ENCODE results near the gene NSF.
"Not testable (repeated sequence)": the region's sequence is repeated elsewhere in the genome, so short reads cannot be mapped to it uniquely, and the experiment has no call there.

The NSF gene

DNA sequence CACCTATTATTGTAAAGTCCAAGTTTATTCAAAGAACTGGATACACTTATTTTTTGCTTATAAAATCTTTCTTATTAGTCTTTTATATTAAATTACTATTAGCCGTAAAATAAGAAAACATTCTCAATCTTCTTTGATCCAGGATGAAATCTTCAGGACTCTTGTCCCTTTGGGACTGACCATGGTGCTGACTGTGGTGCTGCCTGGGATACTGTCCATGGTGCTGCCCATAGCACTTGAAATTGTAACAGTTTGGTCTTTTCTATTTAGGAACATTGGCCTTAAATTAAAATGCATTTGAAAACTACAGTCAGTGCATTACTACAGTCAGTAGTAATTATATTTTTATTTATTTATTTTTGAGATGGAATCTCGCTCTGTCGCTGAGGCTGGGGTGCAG is 41.7 kb downstream of the NSF start:
- not testable (repeated sequence) for DNase-seq

DNA sequence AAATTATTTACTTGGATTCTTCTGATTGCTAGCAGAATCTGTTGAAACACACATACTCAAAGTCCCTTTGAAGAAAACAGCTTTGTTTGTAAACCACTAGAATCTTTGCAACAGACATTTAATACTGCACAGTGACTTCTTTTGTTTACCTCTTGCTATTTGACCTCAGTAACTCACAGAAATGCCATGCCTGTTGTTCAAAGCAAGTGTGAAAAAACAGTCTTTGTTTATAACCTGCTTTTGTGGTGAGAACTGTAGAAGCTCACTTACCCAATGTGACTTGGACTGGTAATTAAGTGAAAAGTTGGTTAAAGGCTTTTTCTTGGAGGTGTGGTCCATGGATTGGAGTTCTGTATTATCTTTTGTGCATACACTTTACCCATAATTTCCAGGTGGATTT is 44.4 kb downstream of the NSF start:
- DNase-seq: not testable (repeated sequence)

DNA sequence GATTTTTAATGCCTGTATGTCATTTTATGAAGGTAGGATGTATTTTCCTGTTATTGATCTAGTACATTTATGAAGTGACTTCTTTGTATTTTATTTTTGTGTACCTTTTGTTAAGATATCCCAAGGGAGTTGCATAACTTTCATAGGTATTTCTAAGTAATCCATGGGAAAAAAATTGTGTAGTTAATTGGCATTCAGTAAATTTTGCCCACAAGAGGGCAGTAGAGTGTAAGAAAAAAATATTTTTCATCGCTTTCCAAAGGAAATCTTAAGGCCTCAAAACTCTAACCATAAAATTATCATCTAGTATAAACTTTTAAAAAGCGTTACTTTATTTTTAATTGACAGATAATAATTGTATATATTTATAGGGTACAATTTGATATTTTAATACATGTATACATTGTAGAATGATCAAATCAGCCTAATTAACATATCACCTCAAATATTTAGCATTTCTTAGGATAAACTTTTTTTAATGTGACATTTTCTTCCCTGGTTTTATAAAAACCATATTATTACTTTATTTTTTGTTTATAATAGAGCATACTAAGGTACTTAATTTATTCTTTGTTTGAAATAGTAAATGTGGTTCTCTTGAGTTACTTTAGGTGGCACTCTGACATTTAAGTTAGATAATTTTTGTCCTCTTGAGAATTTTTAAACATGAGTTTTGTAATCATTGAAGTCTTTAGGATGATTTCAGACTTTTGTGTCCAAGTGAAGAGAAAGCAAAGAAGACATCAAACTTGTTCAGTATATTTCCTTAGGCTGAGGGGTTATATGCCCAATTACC is 51.6 kb downstream of the NSF start:
- not testable (repeated sequence) for DNase-seq

DNA sequence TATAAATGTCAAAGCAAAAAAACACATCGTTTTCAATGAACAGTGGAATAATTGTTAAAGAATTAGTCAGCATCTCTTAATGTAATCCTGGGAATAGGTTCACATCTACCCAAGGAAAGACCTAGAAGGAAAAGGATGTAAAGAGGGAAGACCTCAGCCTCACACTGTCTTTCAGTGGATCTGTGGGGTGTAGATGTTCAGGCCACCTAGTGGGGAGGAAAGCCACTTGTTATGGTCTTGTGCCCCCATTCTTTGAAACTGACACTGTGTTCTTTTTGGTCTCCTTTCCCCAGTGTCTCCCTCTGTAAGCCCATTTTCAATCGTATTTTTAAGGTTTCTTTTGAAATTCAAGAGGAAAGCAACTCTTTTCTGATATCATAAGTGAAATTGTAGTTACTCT is 56.8 kb downstream of the NSF start:
- not testable (repeated sequence) for DNase-seq

DNA sequence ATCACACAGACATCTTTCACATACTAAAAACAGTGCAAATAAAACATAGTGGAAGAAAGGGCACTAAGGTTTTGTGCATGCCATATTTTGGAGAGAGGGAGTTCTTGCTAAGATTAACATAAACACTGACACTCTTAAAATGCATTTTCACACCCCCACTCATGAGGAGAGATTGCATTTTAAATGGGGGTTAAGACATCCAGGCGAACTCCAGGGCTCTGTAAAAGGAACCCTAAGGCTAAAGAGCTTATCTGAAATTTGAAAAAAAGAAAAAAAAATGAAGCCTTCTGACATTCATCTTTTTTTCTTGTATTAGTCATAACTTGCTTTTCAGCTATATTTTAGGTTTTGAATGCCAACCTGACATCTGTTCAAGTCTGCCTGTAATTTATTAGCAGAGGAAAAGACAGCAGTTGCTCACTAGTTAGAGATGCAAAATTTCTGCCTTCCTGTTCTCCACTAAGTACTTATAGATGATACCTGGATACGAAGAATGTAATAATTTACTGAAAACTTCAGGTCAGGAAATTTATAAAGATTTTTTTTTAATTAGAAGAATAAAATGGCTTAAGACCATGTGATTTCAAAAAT is 57.3 kb downstream of the NSF start:
- not testable (repeated sequence) for DNase-seq

DNA sequence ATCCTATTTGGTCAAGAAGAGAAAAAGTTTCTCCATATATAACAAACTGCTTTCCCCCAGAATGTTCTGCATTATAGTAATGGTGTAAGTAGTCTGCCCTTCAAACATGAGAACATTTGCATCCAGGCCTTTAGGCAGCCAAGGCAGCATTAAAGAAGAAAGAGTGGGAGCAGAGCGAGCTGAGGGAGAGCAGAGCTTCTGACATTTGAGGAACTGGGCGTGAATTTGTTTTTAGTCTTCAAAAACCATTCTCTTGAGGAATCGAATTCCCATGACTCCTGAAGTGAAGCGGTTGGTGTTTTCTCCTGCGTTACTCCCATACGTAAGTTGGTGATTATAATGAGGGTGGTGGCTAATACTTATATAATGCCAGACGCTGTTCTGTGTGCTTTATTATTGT is 58.8 kb downstream of the NSF start:
- not testable (repeated sequence) for DNase-seq

DNA sequence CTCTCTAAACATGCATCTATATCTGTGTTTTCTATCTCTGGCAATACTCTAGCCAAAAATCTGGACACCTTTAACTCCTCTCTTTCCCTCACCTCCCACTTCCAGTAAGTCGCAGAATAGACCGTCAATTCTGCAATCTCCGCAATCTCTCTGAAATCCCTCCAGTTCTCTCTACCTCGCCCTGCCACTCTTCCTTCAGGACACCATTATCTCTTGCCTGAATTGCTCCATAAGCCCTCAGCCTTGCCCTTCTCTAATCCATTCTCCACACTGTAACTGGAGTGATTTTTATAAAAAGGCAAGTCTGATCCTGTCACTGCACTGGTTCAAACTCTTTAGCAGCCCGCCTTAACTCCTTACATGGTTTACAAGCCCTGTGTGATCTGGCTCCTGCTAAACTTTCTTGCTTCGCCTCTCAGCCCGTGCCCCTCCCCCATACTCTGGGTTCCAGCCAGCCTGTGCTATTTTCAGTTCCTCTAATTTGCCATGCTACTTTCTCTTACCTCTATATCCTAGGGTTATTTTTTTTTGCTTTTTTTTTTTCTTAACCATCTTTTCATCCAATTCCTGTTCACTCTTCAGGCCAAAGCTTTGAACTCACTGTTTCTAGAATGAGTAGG is 61.7 kb downstream of the NSF start:
- not testable (repeated sequence) for DNase-seq

DNA sequence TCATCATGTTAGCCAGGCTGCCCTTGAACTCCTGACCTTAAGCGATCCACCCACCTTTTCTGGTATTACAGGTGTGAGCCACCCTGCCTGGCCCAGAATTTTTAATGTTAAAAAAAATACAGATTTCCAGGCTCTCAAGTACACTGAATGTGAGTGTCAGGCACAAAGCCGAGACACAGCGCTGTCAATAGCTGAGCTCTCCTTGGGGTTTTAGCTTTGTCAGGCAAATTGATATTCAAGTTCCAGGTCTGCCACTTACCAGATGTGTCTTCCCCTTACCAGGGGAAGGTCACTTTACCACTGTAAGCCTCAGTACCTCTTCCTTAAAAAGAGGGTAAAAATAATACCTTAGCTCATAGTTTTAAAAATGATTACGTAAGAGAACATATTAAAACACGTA is 67.8 kb downstream of the NSF start:
- not testable (repeated sequence) for DNase-seq

DNA sequence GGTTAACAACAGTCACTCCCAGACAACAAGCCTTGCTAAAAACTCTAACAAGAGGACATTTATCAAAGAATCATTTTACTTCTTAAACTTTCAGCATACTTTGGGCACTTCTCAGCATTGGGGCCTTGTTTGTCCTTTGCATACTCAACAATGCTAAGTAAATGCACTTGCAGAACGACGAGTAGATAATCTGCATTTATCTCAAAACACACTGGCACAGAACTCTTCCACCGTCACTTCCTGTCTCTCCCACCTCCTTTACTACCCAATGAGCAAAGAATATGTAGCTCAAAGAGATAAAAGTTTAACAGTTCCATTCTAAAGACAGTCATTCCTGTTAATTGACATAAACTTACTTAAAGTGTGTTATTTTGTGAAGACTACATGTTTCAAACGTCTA is 69.2 kb downstream of the NSF start:
- not testable (repeated sequence) for DNase-seq

DNA sequence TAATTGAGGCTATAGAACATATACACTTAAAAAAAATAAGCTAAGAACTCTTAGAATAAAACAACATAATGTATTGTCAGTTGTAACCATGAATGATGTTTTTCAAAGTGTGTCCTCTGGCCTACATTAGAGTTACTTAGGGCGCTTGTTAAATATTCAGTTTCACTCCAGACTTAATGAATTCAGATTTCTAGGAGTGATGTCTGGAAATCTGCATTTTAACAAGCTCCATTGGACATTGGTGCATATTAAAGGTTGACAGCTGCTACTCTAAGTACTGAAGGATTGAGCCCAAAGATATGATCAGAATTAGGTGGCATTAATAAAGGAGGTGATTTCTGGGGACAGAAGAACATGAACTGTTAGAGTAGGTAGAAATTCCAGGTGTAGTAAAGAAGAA is 72.7 kb downstream of the NSF start:
- not testable (repeated sequence) for DNase-seq

DNA sequence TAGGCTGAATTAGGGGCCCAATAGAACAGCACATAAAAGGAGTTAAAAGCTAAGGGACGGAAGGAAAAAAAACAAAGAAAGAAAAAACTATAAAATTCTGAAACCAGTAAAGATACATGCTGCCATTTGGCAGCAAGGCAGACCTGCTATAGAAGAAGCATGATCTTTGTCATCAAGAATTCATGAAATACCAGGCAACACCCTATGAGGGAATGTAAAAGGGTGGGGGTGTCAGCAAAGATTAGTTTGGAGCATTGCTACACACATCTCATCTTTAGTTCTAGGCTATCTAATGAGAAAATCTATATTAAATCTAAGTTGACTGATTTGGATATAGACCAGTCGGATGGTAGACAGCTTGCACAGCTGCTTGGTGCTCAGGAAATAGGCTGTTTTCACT is 73.1 kb downstream of the NSF start:
- DNase-seq: not testable (repeated sequence)

DNA sequence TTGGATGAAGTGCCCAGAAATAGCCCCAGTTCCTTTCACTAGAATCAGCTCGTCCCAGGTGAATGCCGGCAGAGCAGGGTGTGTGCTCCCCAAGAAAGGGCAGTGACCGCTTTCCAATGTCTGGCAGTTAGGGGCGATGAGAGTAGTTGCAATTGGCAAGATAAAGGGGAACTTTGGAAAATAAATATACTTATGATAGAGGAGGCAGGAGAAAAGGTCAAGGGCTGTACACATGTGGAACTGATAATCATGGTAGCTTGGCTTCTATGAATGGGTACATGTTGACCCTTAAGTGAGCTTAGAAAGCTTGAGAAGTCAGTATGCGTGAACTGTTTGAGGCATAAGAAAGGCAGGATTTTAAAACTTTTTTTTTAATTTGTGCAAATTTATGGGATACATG is 75.5 kb downstream of the NSF start:
- DNase-seq: not testable (repeated sequence)

DNA sequence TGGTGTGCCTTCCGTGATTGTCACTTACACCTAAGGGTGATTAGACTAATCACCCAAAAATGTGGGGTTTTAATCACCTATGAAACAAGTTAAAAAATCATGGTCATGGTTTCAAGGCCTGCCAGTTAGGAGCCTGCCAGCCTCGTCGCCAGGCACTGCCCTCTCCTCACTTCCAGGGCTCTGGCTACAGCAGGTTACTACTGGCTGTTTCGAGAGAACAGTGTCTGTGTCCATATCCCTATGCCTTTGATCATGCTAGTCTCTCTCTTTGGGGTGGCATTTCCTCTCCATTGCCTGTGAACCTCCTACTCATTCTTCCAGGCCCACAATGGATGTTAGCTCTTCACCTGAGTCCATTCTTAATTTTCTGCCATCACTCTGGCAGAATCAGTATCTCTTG is 80.3 kb downstream of the NSF start:
- not testable (repeated sequence) for DNase-seq

DNA sequence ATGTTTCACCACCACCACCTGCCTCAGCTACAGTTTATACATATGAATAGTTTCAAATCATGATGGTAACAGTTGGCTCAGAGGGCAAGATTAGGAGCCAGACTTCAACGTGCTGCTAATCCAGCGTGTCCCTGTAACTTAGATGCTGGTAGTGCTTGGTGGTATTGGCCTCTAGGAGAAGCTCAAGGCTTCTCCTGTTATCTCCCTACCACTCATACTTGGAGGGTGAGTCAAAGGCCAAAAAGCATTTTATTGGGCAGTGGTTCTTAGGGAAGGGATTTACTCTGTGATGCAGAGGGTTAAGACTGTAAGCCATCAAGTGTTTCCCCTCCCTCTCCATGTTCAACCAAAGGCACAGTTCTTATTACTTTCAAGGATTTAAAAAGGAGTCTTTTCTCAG is 82.3 kb downstream of the NSF start:
- DNase-seq: not testable (repeated sequence)

DNA sequence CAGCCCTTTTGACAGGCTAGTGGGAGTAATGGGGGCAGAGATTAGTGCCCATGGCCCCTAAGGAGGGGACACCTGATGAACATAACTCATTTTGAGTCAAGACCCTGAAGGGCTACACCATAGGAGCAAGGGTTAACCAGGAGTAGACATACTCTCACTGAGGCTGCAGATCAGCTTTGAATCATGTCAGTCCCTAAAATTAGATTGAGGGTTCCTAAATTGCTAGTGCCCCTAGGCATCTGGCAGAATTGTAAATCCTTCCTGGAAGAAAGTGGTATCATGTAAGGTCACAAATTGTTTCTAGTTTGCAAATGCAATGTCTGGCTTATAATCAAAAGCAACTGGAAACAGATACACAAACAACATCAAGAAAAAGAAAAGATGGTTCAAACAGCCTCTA is 87.3 kb downstream of the NSF start:
- not testable (repeated sequence) for DNase-seq

DNA sequence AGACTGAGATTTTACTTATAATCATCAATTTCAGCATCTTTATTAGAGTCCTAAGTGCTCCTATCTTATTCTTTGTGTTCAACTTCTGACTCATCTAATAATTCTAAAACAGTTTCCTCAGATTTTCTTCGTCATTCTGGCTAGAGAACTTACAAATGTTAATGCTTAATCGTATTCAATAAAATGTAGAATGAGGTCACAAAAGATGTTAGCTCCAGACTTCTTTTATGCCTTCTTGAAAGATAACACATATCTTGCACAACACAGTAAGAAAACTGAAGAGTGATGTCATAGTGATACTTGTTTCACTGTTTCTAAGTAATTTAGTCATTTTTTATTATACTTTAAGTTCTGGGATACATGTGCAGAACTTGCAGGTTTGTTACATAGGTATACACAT is 93.2 kb downstream of the NSF start:
- DNase-seq: not testable (repeated sequence)

DNA sequence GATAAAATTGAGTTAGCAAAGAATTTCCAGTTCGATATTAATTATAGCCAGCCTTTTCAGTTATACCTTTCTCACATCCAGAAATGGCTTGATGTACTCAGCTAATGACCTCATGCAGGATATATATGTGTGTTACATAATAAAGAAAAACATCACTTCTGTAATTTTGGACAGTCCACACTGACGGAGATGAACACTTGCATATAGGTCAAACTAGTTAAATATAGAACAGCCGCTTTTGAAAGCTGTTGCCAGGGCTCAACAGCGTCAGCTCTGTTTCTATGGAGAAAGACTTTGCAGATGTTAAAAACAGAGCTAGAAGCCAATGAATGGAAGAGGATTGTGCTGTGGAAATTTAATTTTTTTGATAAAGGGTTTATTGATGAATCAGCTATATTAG is 94.8 kb downstream of the NSF start:
- DNase-seq: peak; percentile 59

DNA sequence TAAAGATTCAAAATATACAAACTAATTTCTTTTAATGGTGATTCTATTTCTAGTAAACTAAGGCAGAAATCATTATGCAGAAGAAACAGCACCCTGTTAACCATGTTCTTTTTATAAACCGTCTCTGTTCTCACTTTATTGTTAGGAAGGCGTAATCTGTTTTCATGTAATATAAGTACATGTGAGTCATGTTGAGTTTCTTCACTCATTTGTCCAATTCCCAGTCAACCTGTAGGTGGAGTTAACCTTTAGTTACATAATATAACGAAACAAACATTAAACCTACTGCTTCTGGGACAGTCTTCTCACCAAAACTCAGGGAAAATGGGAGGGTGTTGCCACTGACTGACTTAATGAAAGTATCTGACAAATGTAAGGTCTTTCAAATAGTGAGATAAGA is 101.7 kb downstream of the NSF start:
- DNase-seq: not testable (repeated sequence)

DNA sequence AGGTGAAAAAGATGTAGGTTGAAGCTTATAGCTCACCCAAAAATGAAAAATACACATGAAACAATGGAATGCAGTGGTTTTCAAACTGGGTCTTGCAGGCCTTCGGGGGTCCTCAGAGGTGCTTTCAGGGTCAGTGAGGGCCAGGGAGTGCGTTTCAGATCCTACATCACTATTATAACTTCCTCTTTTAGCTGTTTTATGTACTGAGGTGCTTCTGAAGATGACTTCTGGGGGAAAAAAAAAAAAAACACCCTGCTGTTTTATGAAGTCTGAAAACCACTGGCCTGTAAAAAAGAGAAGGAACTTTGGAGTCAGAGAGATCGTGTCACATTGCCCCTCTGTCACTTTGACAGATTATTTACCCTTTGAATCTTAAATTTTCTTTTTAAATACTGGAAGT is 102.8 kb downstream of the NSF start:
- DNase-seq: not testable (repeated sequence)

DNA sequence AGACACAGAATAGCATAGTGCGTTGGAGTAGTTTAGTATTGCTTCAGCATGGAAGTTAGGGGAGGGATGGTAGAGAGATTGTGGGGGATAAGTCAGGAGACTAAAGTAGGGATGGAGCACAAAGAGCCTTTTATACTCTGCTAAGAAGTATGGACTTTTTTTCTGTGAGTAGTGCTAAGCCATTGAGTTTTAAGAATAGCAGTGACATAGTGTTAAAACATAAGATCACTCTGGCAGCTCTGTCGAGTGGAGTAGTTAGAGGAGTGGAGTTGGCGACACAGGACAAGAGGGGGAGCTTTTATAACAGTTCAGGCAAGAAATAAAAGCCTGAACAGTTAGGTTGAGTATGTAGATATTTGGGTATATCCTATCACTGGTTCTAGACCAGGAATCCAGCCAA is 106.1 kb downstream of the NSF start:
- not testable (repeated sequence) for DNase-seq

DNA sequence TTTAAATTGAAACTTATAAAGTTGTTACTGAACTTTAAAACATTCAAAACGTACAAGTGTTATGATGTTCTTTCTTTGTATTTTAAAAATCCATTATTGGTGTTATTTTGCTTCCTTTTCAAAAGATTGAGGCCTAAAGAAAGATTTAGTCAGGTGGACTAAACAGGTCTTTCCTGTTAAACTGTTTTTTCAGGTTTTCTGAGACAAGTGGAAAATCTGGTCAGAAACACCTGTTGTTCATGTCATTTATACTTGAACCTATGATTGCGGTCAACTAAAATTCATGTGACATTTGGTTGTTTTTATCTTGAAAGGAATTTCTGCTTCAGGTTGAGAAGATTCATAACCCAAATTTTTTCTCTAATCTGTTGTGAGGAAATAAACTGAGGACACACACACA is 108.5 kb downstream of the NSF start:
- not testable (repeated sequence) for DNase-seq

DNA sequence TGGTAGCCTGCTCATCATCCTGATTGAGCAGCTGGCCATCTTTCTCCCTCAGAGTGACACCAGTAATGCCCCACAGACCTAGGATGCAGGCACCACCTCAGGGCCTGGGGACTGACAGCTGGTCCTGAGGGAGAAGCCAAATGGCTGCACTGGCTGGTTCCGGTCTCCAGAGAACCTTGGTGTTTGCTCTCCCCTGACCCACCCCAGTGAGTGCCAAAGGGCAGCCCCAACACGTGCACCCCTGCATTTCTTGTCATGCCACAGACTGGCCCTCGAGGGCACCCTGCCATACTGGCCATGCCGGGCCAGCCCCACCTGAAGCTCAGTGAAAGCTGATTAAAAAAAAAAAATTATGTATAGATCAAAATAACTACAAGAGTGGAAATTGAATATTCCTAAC is 127.5 kb downstream of the NSF start:
- DNase-seq: no peak

DNA sequence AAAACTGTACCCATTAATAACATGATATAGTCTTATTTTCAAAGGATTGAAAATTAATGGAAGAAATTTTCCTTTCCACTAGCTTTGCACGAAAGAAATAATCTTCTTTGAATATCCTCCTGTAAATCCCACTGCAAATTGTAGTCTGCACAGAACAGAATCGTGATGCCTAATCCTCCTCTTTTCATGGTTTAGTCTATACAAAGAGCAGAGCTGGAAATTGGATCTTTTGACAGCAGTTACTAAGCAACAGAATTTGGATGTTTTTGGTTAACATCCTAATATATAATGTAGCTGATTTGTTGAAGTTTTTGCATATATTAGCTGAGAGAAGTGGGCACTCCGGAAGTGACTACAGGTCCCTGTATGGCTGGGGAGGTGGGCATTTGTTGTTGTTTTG is 129.4 kb downstream of the NSF start:
- no peak for DNase-seq

DNA sequence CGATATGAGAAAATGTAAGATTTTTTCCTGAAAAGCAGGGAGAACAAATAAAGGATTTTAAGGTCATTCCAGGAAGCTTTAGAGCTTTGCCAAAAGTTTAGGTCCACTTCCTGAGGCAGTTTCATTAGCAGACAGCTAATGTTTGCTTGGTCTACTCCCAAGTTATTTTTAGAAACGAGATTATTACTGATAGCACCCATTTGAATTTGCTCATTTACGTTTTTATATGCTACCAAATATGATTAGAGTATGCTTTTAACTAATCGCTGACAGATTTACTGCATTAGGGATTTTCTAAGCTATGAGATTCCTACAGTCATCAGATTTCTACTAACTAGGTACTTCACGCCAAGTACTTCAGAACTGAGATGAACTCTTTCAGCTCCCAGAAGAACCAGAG is 129.9 kb downstream of the NSF start:
- no peak for DNase-seq
